ENCODE results near the gene SEC14L2.
"Not testable (repeated sequence)": the region's sequence is repeated elsewhere in the genome, so short reads cannot be mapped to it uniquely, and the experiment has no call there.

SEC14L2 gene

DNA sequence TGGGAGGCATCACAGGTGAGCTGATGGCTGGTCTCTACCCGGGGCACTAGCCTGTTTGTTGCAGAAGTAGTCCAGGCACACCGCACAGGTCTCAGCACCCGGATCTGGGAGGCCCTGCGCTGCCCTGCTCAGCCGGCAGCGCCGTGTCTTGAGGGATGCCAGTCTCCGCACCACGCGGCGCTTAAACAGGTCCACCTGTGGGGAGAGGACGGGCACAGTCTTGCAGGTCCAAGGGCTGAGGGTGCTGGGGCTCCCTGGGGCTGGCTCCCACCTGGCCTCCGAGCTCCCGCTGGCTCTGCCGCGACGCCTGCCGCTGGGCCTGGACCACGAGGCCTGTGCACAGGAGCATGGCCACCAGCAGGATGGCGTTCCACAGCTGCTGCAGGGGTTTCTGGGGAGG is 16.8 kb upstream of the SEC14L2 start:
- DNase-seq, result no peak

DNA sequence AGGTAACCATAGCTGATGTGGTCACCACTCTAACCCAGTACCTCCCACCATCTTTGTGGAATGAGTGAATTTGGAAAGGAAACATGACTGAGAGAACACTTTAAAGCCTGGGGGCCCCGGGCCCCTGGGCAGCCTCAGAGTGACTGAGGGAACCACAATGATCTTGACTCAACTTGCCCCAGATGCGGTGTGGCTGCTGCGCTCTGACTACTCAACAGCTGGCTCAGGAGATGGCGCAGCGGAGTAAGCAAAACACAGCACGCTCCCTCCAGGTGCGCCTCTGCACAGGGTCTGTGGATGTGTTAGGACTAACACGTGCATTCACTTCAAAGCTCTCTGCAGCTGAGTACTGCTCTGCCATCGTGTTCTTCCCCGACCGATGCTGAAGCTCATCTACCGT is 15.6 kb upstream of the SEC14L2 start:
- no peak for DNase-seq

DNA sequence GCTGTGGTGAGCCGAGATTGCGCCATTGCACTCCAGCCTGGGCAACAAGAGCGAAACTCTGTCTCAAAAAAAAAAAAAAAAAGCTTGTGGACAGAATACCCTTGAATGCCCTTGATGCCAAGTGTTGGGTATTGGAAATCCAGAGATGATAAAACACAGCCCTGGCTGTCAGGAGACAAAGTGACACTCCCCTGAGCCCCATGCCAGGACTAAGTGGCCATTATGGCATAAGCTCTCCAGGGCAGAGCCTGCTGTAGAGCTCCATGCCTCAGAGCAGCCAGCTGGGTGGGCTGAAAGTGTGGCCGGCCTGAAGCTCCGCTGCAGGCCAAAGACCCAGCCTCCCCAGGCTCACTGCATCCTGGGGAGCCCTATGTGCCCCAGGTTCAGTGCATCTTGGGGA is 14.5 kb upstream of the SEC14L2 start:
- DNase-seq, result no peak

DNA sequence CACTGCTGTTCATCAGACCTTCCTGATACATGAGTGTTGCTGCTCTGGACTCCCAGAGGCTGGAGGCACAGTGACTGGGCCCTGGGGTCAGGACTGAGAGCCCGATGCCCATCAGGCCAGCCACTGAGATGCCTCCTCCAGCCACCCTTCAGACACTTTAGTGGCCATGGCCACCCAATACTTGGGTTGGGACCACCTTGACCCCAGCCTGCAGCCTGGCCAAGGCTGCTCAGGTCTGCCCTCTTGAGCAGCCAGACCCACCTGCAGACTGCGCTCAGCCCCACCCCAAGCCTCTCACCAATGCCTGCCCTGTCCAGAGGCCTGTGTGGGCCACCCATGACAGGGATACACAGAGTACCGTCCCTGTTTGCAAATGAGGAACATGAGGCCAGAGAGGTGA is 13.8 kb upstream of the SEC14L2 start:
- DNase-seq, result no peak

DNA sequence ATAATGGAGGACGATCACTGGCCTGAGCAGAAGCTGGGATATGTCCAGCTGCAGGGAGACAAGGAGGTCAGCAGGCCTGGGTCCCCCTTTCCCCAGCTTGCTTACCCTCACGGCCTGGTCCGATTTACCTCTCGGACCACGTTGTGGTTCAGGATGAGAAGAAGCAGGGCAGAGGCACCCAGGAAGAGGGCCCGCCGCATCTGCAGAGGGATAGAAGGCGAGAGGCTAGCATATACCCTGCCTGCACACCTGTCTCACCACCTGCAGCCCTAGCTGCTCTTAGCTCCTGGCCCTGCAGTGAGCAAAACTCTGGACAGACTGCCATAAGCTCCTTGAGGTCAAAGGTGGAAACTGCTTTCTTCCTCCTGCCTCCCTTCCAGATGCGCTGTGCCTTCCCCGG is 10.9 kb upstream of the SEC14L2 start:
- no peak for DNase-seq

DNA sequence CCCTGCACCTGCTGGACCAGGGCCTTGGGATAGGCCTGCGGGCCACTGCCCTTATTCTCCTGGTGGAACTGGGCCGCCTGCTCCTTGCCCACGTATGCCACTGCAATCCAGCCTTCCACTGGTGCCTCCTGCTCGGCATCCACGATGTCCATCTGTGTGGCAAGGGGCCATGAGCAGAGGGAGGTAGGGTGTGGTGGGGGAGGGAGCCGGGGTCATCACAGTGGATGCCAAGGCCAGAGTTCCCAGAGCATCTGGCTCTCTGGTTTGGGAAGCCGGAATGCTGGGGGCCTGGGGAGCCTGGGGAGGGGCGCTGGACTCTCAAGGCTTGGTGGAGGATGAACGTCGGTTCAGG is 10.2 kb upstream of the SEC14L2 start:
- DNase-seq, result no peak

DNA sequence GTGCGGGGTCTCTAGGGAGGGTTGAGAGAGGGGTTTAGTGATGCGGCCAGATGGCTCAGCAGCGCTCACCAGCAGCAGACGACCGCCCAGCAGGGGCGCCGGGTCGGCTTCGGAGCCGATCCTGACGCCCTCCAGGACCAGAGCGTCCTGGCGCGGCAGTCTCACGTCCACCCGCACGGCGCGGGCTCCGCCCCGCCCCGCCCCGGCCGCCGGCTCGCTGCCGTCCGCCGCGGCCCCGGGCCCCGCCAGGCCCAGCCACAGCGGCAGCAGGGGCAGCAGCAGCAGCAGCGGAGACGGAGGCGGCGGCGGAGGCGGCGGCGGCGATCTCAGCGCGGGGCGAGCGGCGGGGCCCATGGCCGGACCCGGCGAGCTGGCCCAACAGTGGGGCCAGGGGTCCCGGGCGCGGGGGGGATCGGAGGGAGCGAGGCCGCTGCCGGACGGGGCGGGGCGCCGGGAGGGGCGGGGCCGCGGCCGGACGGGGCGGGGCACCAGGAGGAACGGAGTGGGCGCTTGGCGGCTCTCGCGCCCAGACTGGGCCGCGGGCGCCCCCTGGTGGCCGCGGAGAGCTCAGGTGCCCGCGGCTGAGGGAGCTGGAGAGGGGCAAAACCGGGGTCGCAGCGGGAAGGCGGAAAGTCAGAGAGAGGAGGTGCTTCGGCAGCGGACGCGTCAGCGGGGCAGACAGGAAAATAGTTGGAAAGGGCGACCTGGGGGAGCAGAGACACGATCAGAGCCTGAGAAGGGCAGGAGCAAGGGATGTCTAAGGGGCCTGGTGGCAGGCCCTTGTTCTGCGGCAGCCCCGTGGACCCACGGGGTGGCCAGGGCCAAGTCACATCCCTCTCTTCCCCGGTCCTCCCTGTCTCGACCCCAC is 9.6 kb upstream of the SEC14L2 start, which contains the start of gene RNF215:
TSS of gene RNF215 (minus strand) at position 452 of the 868 bp plus-strand sequence. CDS start at position 354, 98 bp downstream.
- DNase-seq, result peak; percentile 52

DNA sequence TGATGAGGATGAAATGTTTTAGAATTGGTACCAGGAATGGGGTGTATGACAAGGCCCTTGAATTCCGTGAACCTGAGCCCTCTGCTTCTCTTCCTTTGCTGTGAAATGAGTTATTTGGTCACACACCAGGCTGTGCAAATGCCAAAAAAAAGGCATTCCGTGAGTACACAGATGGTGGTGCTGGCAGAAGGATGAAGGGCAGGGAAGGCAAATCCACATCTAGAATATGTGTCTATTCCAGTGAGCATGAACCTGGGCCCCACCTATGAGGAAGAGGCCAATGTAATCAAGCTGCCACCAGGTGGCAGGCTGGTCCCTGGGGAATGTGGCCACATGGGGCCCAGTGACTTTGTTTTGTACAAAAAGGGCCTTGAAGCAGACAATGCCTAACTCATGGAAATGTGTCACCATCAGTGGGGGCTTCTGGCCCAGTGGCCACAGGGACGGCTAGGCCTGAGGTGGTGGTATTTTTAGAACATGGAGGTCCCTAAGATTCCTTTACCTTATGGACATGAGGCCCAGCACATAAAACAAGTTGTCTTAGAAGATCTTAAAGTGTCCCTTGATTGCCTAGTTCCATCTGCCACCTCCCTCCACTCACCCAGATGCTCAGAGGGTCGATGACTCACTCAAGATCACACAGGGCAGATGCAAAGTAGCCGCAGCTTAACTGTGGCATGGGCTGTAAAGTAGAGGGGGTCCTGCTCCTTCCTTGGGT is 5.7 kb upstream of the SEC14L2 start:
- peak; percentile 16 for DNase-seq

DNA sequence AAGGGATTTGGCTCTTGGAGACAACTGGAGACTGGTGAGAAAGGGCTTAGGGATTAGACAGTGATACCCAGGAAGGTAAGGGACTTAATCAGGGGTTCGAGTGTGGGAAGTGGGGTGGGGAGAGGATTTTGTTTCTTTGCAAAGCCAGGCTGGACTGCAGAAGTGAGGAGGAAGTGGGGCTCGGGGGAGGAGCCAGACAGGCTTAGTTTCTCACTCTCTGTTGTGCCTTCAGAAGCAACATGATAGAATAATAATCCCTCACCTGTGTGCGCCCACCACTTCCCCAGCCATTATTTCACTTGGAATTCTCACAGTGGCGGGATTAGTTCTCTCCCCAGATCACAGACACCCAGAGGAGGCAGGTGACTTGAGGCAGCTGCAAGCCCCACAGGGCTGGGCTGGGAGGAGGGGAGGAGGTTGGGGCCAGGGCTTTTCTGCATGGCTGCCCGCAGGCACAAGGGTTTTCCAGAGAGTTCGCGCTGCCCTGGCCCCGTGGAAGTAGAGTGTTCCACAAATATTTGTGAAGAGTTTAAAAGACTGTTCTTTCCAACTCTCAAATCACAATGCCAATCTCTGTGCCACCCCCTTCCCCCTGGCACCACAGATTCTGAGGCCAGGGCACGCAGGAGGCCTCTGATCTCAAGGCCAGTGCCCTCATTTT is 4.0 kb upstream of the SEC14L2 start:
- DNase-seq, result no peak

DNA sequence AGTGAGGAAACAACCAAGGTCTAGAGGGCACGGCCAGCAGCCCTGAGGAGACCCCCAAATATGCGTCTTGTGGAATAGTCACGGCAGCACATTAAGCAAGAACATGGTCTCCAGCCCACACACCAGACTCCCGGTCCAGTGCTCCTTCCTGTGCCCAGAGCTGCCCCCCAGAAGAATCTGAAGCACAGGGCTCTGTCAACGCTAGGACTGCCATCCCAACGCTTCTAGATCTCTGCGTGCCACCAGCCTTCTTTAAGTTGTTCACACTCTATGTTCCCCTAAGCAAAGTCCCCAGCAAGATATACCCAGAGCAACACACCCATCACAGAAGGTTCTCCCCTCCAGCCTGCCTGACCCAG is 3.5 kb upstream of the SEC14L2 start:
- no peak for DNase-seq

DNA sequence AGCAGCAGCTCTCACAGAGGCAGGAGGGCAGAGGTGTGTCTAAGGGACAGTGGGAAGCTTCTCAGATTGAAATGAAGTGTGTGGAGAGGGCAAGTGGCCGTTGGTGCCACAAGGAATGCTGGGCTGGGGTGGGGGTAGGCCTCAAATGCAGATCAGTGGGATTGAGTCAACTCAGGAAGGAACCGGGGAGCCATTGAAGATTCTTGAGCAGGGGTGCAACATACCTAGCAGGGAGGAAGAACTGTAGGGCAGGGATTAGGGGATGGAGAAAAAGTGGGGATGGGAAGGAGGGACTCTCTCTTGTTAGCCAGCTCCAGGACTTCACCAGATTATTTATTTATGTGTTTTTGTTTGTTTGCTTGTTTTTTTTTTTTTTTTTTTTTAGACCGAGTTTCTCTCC is 2.9 kb upstream of the SEC14L2 start:
- DNase-seq, result no peak

DNA sequence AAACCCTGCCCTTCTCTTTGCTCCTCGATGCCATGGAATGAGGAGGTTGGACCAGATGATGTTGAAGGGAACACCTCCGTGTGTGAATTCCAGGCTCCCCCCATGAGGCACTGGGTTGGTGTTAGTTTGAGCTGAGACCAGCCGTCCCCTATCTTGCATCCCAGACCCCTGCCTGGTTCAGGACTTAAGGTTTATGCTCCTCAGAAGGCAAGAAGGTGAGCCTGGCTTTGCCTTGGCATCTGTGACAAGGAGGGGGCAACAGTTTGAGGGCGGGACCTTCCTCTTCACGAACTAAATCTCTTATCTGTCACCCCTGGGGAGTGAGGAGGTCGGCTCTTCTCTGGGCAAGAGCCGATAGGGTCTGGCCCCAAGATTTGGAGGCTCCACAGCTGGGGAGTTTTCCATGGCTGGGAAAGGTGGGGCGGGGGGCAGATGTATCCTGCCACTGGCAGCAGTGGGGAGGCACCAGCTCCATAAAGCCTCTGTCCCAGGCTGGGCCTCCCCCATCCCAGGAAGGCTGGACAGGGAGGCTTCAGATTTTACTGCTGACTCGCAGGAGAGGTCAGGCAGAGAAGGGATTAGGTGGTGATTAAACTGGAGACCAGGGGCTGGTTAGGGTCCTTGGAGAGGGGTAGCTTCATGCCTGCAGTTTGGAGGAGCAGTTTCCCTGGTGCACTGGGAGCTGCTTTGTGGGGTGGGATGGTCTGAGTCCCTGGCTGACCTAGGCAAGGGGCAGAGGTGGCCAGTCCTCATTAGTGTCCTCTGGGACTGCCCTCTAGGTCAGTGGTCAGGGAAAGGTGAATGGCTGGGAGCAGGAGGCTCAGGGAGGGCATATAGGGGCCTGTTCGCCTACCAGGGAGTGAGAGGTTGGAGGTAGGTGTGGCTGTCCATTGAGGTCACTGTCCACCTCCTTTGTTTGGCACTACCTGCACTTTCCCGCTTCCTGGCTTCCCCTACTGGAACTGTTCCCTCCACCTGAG is 1.1 kb downstream of the SEC14L2 start:
- no peak for DNase-seq

DNA sequence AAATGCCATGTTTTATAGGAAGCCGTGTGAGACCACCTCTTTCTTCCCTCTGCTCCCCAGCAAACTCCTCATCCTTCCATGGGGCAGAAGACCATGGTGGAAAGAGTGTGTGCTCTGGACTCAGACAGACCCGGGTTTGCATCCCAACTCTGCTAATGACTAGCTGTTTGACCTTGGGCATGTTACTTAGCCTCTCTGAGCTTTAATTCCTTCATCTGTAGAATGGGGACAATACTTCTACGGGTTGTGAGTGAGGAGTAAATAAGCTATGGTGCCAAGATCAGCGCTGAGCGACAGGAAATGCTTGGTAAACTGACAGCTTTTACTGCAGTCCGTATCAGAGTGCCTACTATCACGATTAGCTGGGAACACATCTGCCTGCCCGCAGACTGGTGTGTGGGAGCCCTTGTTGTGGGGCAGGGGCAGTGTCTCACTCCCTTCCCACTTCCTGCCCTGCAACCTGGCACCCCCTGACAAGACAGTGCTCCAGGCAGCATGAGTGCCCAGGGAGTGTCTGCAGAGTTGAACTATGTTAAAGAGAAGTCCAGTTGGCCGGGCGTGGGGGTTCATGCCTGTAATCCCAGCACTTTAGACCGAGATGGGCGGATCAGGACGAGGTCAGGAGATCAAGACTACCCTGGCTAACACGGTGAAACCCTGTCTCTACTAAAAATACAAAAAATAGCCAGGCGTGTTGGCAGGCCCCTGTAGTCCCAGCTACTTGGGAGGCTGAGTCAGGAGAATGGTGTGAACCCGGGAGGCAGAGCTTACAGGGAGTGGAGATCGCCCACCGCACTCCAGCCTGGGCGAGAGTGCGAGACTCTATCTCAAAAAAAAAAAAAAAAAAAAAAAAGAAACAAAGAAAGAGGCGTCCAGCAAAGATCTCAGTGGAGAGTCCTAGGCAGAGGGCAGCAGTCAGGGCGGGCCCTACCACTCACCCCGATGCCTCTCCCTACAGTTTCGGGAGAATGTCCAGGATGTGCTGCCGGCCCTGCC is 2.2 kb downstream of the SEC14L2 start:
- no peak for DNase-seq

DNA sequence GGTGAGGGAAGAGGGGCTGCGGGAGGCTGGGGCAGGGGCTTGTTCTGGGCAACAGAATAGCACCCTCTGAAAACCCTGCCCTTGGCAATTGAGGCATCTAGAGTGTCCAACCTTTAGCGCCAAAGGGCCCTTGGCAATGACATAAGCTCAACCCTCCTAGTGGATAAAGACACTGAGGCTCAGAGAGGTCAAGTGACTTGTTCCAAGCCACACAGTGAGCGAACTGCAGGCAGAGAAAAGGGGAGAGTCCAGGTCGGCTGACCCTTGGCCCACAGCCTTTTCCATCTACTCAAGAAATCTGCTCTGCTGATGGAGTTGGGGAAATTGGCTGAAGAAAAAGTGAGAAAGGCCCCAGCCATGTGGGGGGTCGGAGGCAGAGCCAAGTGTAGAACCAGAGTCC is 2.9 kb downstream of the SEC14L2 start:
- DNase-seq, result no peak

DNA sequence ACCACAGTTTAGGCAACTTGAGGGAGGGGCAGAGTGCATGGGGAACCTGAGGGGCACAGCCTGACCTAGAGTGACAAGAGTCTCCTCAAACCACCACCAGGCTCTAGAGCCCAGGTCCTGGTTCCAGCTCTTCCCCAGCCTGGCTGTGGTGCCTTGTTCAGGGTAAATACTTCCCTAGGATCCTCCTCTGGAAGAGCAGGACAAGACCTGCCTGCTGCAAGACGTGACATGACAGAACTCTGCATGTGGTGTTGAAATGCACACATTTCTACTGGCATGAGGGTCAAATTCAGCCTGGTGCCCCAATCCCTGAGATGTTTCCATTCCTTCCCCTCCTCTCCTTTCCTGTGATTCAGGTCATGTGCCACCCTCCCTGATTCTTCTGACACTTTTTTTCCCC is 3.3 kb downstream of the SEC14L2 start:
- no peak for DNase-seq

DNA sequence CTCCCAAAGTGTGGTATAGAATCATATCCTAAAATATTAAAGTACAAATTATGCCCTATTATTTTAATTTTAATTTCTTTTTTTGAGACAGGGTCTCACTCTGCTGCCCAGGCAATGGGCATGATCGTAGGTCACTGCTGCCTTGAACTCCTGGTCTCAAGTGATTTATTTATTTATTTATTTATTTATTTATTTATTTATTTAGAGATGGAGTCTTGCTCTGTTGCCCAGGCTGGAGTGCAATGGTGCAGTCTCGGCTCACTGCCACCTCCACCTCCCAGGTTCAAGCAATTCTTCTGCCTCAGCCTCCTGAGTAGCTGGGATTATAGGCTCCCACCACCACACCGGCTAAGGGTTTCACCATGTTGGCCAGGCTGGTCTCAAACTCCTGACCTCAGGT is 4.2 kb downstream of the SEC14L2 start:
- DNase-seq, result not testable (repeated sequence)

DNA sequence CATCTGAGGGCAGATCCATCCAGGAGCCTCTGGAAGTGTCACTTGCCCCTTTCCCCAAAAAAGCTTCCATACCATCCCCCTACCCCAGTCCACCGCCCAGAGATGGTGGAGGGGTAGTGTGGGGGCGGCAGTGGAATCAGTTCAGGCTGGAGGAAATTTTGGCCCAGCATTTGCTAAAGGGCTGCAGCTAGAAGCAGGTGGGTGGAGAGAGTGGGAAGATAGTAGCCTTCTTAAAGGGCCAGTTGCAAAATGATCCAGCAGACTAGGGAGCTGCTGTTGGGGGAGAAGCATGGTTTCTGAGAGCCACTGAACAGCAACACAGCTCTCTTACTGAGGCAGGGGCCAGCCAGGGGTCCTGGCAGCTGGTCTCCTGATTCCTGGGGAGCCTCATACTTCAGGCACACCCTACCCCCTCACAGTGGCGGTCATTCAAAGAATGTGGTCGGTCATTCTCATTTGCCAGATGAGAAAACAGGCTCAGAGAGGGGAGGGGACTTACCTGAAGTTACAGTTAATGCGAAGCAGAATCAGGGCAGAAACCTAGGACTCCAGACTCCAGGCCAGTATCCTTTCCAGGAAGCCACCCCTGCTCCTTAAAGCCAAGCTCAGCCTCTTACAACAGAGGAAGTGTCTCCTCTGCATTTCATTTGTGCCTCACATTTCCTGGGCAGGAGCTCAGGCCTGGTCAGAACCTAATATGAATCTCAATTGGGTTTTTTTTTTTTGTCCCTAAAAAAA is 5.4 kb downstream of the SEC14L2 start:
- no peak for DNase-seq

DNA sequence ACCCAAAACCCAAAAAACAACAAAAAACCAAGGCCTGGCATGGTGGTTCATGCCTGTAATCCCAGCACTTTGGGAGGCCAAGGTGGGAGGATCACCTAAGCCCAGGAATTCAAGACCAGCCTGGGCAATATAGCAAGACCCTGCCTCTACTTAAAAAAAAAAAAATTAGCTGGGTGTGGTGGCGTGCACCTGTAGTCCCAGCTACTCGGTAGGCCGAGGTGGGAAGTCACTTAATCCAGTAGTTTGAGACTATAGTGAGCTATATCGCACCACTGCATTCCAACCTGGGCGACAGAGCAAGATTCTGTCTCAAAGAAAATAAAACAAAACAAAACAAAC is 5.9 kb downstream of the SEC14L2 start:
- DNase-seq, result not testable (repeated sequence)

DNA sequence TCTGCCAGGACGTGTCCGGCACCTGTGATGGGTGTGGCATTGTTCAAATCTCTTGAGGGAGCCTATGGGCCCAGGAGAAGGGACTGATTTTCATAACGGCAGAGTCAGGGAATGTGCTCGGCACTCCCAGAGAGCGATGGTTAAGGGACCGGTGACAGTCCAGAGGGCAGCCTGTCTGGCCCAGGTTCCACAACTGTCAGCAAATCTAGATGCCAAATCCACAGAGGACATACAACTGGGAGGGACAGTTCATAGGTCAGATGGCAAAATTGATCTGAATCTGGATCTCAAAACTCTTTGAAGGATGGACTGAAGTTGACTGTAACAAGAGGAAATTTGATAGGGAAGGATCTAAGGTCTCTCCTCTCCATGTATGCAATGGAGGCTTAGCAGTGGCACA is 7.5 kb downstream of the SEC14L2 start:
- DNase-seq, result no peak

DNA sequence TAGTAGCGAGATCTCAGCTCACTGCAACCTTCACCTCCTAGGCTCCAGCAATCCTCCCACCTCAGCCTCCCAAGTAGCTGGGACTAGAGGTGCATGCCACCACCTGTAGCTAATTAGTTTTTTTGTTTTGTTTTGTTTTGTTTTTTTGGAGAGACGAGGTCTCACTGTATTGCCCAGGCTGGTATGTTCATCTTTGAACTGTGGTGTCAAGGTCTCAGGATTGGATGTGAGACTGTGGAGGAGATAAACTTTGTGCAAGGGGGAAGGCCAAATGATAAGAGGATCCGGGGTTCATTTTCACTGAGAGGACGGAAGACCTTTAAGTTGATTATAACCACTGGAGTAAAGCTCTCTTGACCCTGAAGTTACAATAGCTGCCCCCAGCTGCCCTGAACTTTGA is 8.9 kb downstream of the SEC14L2 start:
- no peak for DNase-seq

DNA sequence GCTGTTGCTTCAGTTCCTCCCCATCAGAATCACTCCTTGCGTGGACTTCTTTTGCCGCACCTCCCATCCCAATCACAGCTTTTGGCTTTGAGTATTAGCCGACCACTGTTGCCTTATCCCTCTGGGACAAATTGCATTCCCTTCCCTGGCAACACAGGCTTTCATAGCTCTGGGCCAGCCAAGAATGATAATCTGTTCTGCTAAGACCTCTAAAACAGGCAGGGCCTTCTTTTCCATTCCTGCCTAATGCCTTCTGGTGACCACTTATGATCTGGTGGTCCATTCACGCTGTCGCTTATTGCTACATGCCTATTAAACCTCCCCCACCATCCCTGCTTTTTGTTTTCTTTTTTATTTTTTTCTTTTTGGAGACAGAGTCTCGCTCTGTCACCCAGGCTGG is 9.6 kb downstream of the SEC14L2 start:
- no peak for DNase-seq

All from DMS153 (cell line).